Left ventricle myocardium inferior (tissue), 1 donor: ENCODE measurements around the gene LAMC1. TPM values are rescaled to one million over a fixed set of nuclear protein-coding genes. Genes with fewer than 3 reads are reported as not detected.

ENCODE experiments used
- DNase-seq: peaks from one replicate; pipeline ENCODE4 v3.0.0-alpha.2; 2020
- H3K27ac ChIP-seq: fragments of 200-600 bp; replicated peaks from 2 replicates; pipeline ENCODE4 v1.8.0; 2021
- H3K27me3 ChIP-seq: fragments of 200-600 bp; 2 replicates; pipeline ENCODE4 v1.8.0; 2021; ENCODE audit warnings: low read depth
- H3K36me3 ChIP-seq: fragments of 200-600 bp; 2 replicates; pipeline ENCODE4 v1.8.0; 2021
- H3K4me1 ChIP-seq: fragments of 200-600 bp; 2 replicates; pipeline ENCODE4 v1.8.0; 2021
- H3K4me3 ChIP-seq: fragments of 200-600 bp; 2 replicates; pipeline ENCODE4 v1.8.0; 2021; ENCODE audit warnings: mild to moderate bottlenecking, moderate library complexity
- H3K9me3 ChIP-seq: fragments of 200-600 bp; replicated peaks from 2 replicates; pipeline ENCODE4 v1.8.0; 2021
- CTCF ChIP-seq: fragments of 200-600 bp; IDR thresholded peaks from 2 replicates; pipeline ENCODE4 v1.8.0; 2021; ENCODE audit warnings: antibody characterized with exemption, mild to moderate bottlenecking, borderline replicate concordance
- intact Hi-C: fragments of 100-400 bp; cut with micrococcal nuclease; formaldehyde crosslinking; loops from one replicate; pipeline ENCODE4 v1.11.0; 2022
- total RNA-seq: library from RNA; stranded (reverse); fragmentation: NEBNext Ultra II Directional; extraction: Animal tissue kit (Norgen Biotek cat#: 25700); gene quantifications from one replicate; pipeline ENCODE4 v1.2.1, GENCODE V29; 2021
- donor health status: DM: no; HTN: yes; CAD: no; lungs with severe emphysema.

LAMC1 gene
- total RNA-seq, 1 donor from 2014 or later, result 84.1 TPM

- H3K4me3 ChIP-seq, result no peak overlapping the region
- TF ChIP-seq CTCF, result no peak
- peak overlapping the region; percentile 73 for H3K27ac ChIP-seq
- peaks cover 80% of the 10 kb centered on the region for H3K36me3 ChIP-seq
- H3K4me1 ChIP-seq, result peaks cover 49% of the 10 kb centered on the region
- no peaks in the 10 kb centered on the region for H3K27me3 ChIP-seq
- no peaks in the 10 kb centered on the region for H3K9me3 ChIP-seq
- intact Hi-C loops, result no loop called here
- no peak for DNase-seq
These were observed 116.2 kb downstream of the LAMC1 start for GRCh38 chr1:183139281-183139942.

- Histone ChIP-seq H3K36me3 (peaks cover 67% of the 10 kb centered on the region), H3K27me3 (no peaks in the 10 kb centered on the region), H3K4me3 (no peak overlapping the region), H3K9me3 (no peaks in the 10 kb centered on the region), H3K4me1 (peaks cover 37% of the 10 kb centered on the region), H3K27ac (peak overlapping the region; percentile 73)
- intact Hi-C loops, result no loop called here
- no peak for TF ChIP-seq CTCF
- DNase-seq, result no peak
These were observed 117.4 kb downstream of the LAMC1 start for GRCh38 chr1:183140633-183141032.

- Histone ChIP-seq H3K4me3 (no peak overlapping the region), H3K27ac (peak overlapping the region; percentile 40), H3K36me3 (peaks cover 52% of the 10 kb centered on the region), H3K9me3 (no peaks in the 10 kb centered on the region), H3K27me3 (no peaks in the 10 kb centered on the region), H3K4me1 (peaks cover 34% of the 10 kb centered on the region)
- no peak for TF ChIP-seq CTCF
- intact Hi-C loops, result no loop called here
- DNase-seq, result no peak
These were observed 119.0 kb downstream of the LAMC1 start for GRCh38 chr1:183142171-183142570.

GRCh38 chr1:183143576-183144315 is 120.5 kb downstream of the LAMC1 start:
- Histone ChIP-seq H3K27ac (peak overlapping the region; percentile 40), H3K9me3 (no peaks in the 10 kb centered on the region), H3K4me1 (peaks cover 33% of the 10 kb centered on the region), H3K4me3 (no peak overlapping the region), H3K36me3 (peaks cover 36% of the 10 kb centered on the region), H3K27me3 (no peaks in the 10 kb centered on the region)
- intact Hi-C loops, result no loop called here
- DNase-seq, result no peak
- TF ChIP-seq CTCF, result no peak

- intact Hi-C loops, result no loop called here
- no peaks in the 10 kb centered on the region for H3K27me3 ChIP-seq
- H3K9me3 ChIP-seq, result no peaks in the 10 kb centered on the region
- peaks cover 28% of the 10 kb centered on the region for H3K4me1 ChIP-seq
- DNase-seq, result no peak
- no peak for TF ChIP-seq CTCF
- H3K36me3 ChIP-seq, result peaks cover 36% of the 10 kb centered on the region
- H3K4me3 ChIP-seq, result no peak overlapping the region
- peak overlapping the region; percentile 40 for H3K27ac ChIP-seq
These were observed 121.5 kb downstream of the LAMC1 start for GRCh38 chr1:183144752-183145151.
